ENCODE measurements around the gene ADGRG3. TPM values are rescaled to one million over a fixed set of nuclear protein-coding genes. Genes with fewer than 3 reads are reported as not detected.

The ADGRG3 gene
- total RNA-seq, 1 donor from 2014 or later: not detected

GRCh38 chr16:57637965-57638364 lies 30.1 kb upstream of the ADGRG3 start:
- H3K27ac ChIP-seq: peak overlapping the region in 1 of 2 donors; percentile 4
- H3K36me3 ChIP-seq: no peaks in the 10 kb centered on the region
- no peaks in the 10 kb centered on the region for H3K27me3 ChIP-seq
- H3K4me1 ChIP-seq: no peaks in the 10 kb centered on the region
- no peak for DNase-seq (ENCODE audit: low spot score in 2 of 2)
- H3K4me3 ChIP-seq: no peak overlapping the region
- no peak for TF ChIP-seq CTCF (IDR thresholded peaks at IDR 0.05)
- intact Hi-C loops (cut with DNase I): no loop called here
- H3K9me3 ChIP-seq: no peaks in the 10 kb centered on the region

- Histone ChIP-seq H3K27me3 (no peaks in the 10 kb centered on the region), H3K27ac (peak overlapping the region in 1 of 2 donors; percentile 4), H3K4me3 (no peak overlapping the region), H3K9me3 (no peaks in the 10 kb centered on the region), H3K36me3 (no peaks in the 10 kb centered on the region), H3K4me1 (no peaks in the 10 kb centered on the region)
- no peak for DNase-seq (ENCODE audit: low spot score in 2 of 2)
- no peak for TF ChIP-seq CTCF (IDR thresholded peaks at IDR 0.05)
- intact Hi-C loops (cut with DNase I): no loop called here
These were observed 29.7 kb upstream of the ADGRG3 start for GRCh38 chr16:57638381-57638780.

GRCh38 chr16:57639172-57639887 lies 28.8 kb upstream of the ADGRG3 start:
- Histone ChIP-seq H3K36me3 (no peaks in the 10 kb centered on the region), H3K27ac (no peak overlapping the region), H3K9me3 (no peaks in the 10 kb centered on the region), H3K4me1 (no peaks in the 10 kb centered on the region), H3K27me3 (no peaks in the 10 kb centered on the region), H3K4me3 (no peak overlapping the region)
- intact Hi-C loops (cut with DNase I): no loop called here
- DNase-seq (ENCODE audit: low spot score in 2 of 2): no peak
- no peak for TF ChIP-seq CTCF (IDR thresholded peaks at IDR 0.05)

- H3K27ac ChIP-seq: no peak overlapping the region
- no peaks in the 10 kb centered on the region for H3K27me3 ChIP-seq
- no peaks in the 10 kb centered on the region for H3K36me3 ChIP-seq
- no peak overlapping the region for H3K4me3 ChIP-seq
- H3K4me1 ChIP-seq: no peaks in the 10 kb centered on the region
- no peak for TF ChIP-seq CTCF (IDR thresholded peaks at IDR 0.05)
- H3K9me3 ChIP-seq: no peaks in the 10 kb centered on the region
- DNase-seq (ENCODE audit: low spot score in 2 of 2): no peak
- intact Hi-C loops (cut with DNase I): no loop called here
These were observed 27.9 kb upstream of the ADGRG3 start for GRCh38 chr16:57640185-57640584.

- no peaks in the 10 kb centered on the region for H3K4me1 ChIP-seq
- DNase-seq (ENCODE audit: low spot score in 2 of 2): no peak
- no peak overlapping the region for H3K27ac ChIP-seq
These were observed 27.5 kb upstream of the ADGRG3 start for GRCh38 chr16:57640612-57641011.

More at GRCh38 chr16:57640612-57641011, 27.5 kb upstream of the ADGRG3 start:
- intact Hi-C loops (cut with DNase I): no loop called here
- Histone ChIP-seq H3K4me3 (no peak overlapping the region), H3K27me3 (no peaks in the 10 kb centered on the region), H3K9me3 (no peaks in the 10 kb centered on the region), H3K36me3 (no peaks in the 10 kb centered on the region)
- TF ChIP-seq CTCF (IDR thresholded peaks at IDR 0.05): no peak

Data from ascending aorta (tissue), 2 donors.